ENCODE measurements around the gene TMPRSS11E. TPM values are rescaled to one million over a fixed set of nuclear protein-coding genes. Genes with fewer than 3 reads are reported as not detected.

The TMPRSS11E gene
- total RNA-seq, 1 experiment from 2014 or later = not detected

DNA sequence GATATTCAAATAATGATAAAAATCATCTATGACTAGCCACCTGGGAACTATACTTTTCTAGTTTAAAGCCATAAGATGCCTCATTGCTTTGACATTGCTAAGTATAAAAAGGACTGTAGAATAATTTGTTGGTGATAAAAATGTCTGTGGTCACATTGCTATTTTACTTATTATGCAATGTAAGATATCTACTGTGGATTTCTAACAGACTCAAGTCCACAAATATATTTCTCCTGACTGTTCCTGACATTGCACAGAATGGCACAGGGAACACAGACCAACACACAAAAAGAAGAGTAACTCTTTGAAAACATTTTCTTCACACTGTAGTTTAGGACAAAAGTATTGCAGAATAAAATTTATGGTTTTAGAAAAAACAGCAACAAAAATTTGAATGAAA lies 2.2 kb upstream of the TMPRSS11E start:
- H3K27ac Mint-ChIP-seq (ENCODE audit: low read depth, unreplicated experiment) = no peak overlapping the region
- H3K27me3 Mint-ChIP-seq (ENCODE audit: insufficient read depth, unreplicated experiment) = no peaks in the 10 kb centered on the region
- no peak for DNase-seq (ENCODE audit: unreplicated experiment)
- no peaks in the 10 kb centered on the region for H3K36me3 Mint-ChIP-seq (ENCODE audit: insufficient read depth, unreplicated experiment)
- no peak overlapping the region for H3K4me3 Mint-ChIP-seq (ENCODE audit: unreplicated experiment)
- POLR2A ChIA-PET = interaction anchor here (1.0 kb wide), 1 partner anchor 76 kb away, joined by 3 read pairs; no protein-coding TSS in a partner anchor
- no TSS peak for BruUV-seq (replicated peaks)
- peaks cover 4% of the 10 kb centered on the region for H3K4me1 Mint-ChIP-seq (ENCODE audit: insufficient read depth, unreplicated experiment)
- intact Hi-C loops (cut with micrococcal nuclease) = no loop called here
- no peaks in the 10 kb centered on the region for H3K9me3 Mint-ChIP-seq (ENCODE audit: unreplicated experiment)
- TF ChIP-seq, protein P1, sequence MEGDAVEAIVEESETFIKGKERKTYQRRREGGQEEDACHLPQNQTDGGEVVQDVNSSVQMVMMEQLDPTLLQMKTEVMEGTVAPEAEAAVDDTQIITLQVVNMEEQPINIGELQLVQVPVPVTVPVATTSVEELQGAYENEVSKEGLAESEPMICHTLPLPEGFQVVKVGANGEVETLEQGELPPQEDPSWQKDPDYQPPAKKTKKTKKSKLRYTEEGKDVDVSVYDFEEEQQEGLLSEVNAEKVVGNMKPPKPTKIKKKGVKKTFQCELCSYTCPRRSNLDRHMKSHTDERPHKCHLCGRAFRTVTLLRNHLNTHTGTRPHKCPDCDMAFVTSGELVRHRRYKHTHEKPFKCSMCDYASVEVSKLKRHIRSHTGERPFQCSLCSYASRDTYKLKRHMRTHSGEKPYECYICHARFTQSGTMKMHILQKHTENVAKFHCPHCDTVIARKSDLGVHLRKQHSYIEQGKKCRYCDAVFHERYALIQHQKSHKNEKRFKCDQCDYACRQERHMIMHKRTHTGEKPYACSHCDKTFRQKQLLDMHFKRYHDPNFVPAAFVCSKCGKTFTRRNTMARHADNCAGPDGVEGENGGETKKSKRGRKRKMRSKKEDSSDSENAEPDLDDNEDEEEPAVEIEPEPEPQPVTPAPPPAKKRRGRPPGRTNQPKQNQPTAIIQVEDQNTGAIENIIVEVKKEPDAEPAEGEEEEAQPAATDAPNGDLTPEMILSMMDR (IDR thresholded peaks at IDR 0.05; ENCODE audit: unreplicated experiment) = no peak
- CTCF ChIA-PET = interaction anchor here (0.8 to 0.9 kb wide), 2 partner anchors 13 to 24 kb away, joined by 3 read pairs; no protein-coding TSS in a partner anchor

DNA sequence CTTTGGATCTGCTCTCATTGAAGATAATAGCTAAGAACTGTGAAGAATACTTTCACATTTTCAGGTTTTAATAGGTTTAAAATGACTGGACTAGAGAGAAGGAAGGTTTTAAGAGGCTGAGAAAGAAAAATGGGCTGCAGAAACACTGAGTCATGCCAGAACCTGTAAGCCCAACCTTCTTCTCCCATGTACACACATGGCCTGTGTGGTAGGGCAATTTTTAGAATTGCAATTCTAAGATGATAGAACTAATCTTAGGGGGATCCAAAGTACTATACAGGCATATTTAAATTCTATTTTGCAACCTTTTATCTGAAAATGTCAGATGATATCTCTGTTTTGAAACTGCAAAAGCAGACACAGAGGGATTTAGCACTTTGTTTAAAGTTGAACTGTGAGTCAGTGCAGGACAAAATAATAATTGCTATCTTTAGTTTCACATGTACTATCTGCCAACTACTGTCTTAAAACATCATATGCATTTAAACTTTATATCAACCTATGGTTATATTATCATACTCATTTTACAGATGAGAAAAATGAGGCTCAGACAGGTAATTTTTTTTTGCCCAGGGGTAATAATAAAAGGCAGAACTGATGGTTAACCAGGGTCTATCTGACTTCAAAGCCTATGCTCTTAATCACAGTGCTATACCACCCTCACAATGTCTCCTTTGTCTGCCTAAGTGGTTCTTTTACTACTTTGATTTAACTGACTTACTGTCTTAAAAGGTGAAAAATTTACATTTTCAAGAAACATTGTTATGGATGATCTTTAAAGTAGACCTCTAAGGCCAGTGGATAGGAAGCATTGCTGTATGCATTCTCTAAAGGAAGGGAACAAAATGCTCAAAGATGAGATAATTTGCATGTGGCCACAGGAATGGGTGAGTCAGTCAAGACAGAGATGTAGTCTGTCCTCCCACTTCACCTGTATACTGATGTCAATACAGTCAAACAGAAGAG lies 4.3 kb downstream of the TMPRSS11E start:
- POLR2A ChIA-PET = interaction anchor here (0.7 to 1.0 kb wide), 2 partner anchors 11 to 51 kb away, joined by 3 to 5 read pairs; no protein-coding TSS in a partner anchor
- H3K36me3 Mint-ChIP-seq (ENCODE audit: insufficient read depth, unreplicated experiment) = no peaks in the 10 kb centered on the region
- intact Hi-C loops (cut with micrococcal nuclease) = no loop called here
- H3K4me1 Mint-ChIP-seq (ENCODE audit: insufficient read depth, unreplicated experiment) = peaks cover 16% of the 10 kb centered on the region
- no peak overlapping the region for H3K27ac Mint-ChIP-seq (ENCODE audit: low read depth, unreplicated experiment)
- H3K27me3 Mint-ChIP-seq (ENCODE audit: insufficient read depth, unreplicated experiment) = no peaks in the 10 kb centered on the region
- no peaks in the 10 kb centered on the region for H3K9me3 Mint-ChIP-seq (ENCODE audit: unreplicated experiment)
- BruUV-seq (replicated peaks) = no TSS peak
- TF ChIP-seq, protein P1 (IDR thresholded peaks at IDR 0.05; ENCODE audit: unreplicated experiment) = no peak
- CTCF ChIA-PET = interaction anchor here (0.6 kb wide), 1 partner anchor 657 kb away, joined by 4 read pairs; no protein-coding TSS in a partner anchor
- peak; percentile 37 for DNase-seq (ENCODE audit: unreplicated experiment)
- no peak overlapping the region for H3K4me3 Mint-ChIP-seq (ENCODE audit: unreplicated experiment)

DNA sequence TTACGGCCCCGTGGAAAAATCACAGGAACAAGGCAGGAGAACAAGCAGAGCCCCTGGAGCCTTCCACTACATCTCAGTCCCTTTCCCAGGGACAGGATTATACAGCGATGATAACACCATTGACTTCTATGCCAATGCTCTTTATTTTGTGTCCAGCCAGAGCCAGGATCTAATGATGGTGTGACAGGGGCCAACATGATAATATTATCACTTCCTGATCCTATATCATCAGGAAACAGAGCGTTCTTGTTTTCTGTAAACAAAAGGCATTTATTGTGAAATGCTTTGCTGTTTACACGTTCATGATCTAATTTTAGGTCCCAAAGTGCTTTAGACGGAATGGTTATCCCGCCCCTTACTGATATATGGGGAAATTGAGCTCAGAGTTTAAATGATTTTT lies 12.8 kb downstream of the TMPRSS11E start:
- Mint-ChIP-seq H3K36me3 (ENCODE audit: insufficient read depth, unreplicated experiment) (no peaks in the 10 kb centered on the region), H3K4me1 (ENCODE audit: insufficient read depth, unreplicated experiment) (peaks cover 10% of the 10 kb centered on the region), H3K27me3 (ENCODE audit: insufficient read depth, unreplicated experiment) (no peaks in the 10 kb centered on the region), H3K4me3 (ENCODE audit: unreplicated experiment) (no peak overlapping the region), H3K9me3 (ENCODE audit: unreplicated experiment) (no peaks in the 10 kb centered on the region), H3K27ac (ENCODE audit: low read depth, unreplicated experiment) (no peak overlapping the region)
- no TSS peak for BruUV-seq (replicated peaks)
- ChIA-PET CTCF (no interaction called here), POLR2A (no interaction called here)
- TF ChIP-seq, protein P1 (IDR thresholded peaks at IDR 0.05; ENCODE audit: unreplicated experiment) = no peak
- DNase-seq (ENCODE audit: unreplicated experiment) = no peak
- intact Hi-C loops (cut with micrococcal nuclease) = no loop called here

DNA sequence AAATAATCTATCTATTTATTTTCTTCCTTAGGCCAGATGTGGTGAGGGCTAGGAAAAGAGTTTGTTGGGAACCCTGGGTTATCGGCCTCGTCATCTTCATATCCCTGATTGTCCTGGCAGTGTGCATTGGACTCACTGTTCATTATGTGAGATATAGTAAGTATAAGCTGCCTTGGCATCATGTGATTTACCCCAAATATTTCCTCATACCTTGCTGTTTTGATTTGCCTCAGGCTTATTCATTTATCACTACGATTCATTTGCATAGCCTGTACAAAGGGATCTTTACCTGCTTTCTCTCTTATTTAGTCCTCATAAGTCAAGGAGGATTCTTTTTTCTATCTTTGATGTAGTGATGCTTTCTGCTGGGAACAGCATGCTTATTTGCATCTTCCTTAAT lies 14.5 kb downstream of the TMPRSS11E start:
- Mint-ChIP-seq H3K9me3 (ENCODE audit: unreplicated experiment) (no peaks in the 10 kb centered on the region), H3K27me3 (ENCODE audit: insufficient read depth, unreplicated experiment) (no peaks in the 10 kb centered on the region), H3K36me3 (ENCODE audit: insufficient read depth, unreplicated experiment) (no peaks in the 10 kb centered on the region), H3K4me1 (ENCODE audit: insufficient read depth, unreplicated experiment) (peaks cover 27% of the 10 kb centered on the region), H3K27ac (ENCODE audit: low read depth, unreplicated experiment) (no peak overlapping the region), H3K4me3 (ENCODE audit: unreplicated experiment) (no peak overlapping the region)
- intact Hi-C loops (cut with micrococcal nuclease) = no loop called here
- BruUV-seq (replicated peaks) = no TSS peak
- TF ChIP-seq, protein P1 (IDR thresholded peaks at IDR 0.05; ENCODE audit: unreplicated experiment) = no peak
- no peak for DNase-seq (ENCODE audit: unreplicated experiment)
- ChIA-PET POLR2A (interaction anchor here (1.5 kb wide), 1 partner anchor 10 kb away, joined by 5 read pairs; no protein-coding TSS in a partner anchor), CTCF (no interaction called here)
